ENCODE results near the gene STARD13. TPM values are rescaled to one million over a fixed set of nuclear protein-coding genes. Genes with fewer than 3 reads are reported as not detected.
A peak's percentile ranks its signal among the peaks of the same experiment; 100 is the strongest.

Gene STARD13
- total RNA-seq, 1 experiment from 2014 or later, result 7.8 TPM

DNA sequence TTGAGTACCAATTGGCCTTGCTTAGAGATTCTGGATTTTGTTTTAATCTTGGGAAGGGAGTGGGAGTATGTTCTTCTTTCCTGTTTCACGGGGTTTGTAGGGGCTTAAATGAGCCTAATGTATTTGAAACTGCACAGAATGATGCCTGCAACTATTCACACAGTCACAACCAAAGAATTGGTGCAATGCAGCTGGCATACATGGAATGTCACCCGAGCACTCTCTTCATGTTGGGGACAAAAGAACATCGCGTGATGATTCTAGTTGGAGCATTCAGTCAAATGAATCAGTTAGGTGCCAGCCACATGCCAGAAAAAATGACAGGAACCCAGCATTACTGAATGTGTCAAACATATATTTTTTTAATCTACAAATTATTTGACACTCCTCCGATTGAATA lies 22.1 kb downstream of the STARD13 start:
- Histone ChIP-seq H3K36me3 (peaks cover 13% of the 10 kb centered on the region), H3K9me3 (replicated peaks) (no peaks in the 10 kb centered on the region; the same call in 1 of the 2 replicates), H3K4me3 (no peak overlapping the region), H3K27ac (no peak overlapping the region; the same call in 1 of the 2 replicates), H3K4me1 (replicated peaks) (peaks cover 62% of the 10 kb centered on the region), H3K27me3 (replicated peaks) (no peaks in the 10 kb centered on the region)
- DNase-seq (ENCODE audit: low read depth in 1 of 2, low spot score in 2 of 2), result no peak

DNA sequence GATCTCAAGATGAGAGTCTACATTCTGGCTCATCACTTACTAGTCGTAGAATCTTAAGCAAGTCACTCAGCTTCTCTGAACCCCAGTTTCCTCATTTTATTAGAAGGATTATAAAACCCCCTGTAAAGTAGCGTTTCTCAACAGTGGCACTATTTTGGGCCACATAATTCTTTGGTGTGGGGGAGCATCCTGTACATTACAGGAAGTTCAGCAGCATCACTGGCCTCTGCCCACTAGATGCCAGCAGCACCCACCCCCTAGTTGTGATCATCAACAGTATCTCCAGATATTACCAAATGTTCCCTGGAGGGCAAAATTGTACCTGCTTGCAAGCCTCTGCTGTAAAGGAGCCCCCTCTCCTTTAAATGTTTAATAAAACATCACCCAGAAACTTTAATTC lies 22.6 kb downstream of the STARD13 start:
- H3K9me3 ChIP-seq (replicated peaks), result no peaks in the 10 kb centered on the region; the same call in 1 of the 2 replicates
- H3K27ac ChIP-seq, result no peak overlapping the region
- no peak overlapping the region for H3K4me3 ChIP-seq
- H3K36me3 ChIP-seq, result peaks cover 8% of the 10 kb centered on the region
- H3K4me1 ChIP-seq (replicated peaks), result peaks cover 62% of the 10 kb centered on the region
- DNase-seq (ENCODE audit: low read depth in 1 of 2, low spot score in 2 of 2), result no peak
- H3K27me3 ChIP-seq (replicated peaks), result no peaks in the 10 kb centered on the region

DNA sequence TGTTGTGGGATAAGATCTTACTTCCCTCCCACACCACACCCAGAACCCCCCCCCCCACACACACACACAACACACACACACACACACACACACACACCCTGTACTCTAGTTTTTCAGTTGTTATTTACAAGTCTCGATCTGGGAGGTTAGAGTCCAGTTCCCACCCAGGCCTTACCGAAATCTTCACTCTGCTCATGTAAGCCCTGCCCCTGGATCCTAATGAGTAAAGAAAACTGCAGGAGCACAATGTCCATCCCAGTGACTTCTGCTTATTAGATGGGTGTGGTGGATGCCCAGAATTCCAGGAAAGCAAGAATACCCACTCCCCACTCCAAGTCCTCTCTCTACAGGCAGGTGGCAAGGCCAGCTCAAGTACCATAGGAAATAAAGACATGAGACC lies 23.0 kb downstream of the STARD13 start:
- no peaks in the 10 kb centered on the region for H3K27me3 ChIP-seq (replicated peaks)
- H3K4me1 ChIP-seq (replicated peaks), result peaks cover 62% of the 10 kb centered on the region

DNA sequence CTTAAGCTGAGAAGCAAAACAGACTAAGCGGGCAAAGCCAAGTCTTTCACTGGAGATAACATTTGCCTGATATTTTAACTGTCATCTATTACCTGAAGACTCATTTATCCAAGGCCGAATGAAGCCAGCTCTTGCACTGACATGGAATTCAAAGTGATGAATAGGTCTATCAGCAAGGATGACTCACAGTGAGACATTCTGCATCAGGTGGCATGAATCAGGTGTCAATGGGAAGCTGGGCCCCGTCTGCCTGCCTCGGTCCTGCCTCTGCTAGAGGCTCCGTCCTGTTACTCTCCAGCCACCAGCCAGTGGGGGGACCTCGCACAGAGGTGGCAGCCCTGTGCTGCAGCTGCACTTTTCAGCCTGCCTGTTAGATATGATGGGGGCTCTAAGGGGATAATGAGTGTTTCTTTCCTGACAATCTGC lies 23.5 kb downstream of the STARD13 start:
- H3K4me1 ChIP-seq (replicated peaks), result peaks cover 62% of the 10 kb centered on the region
- DNase-seq (ENCODE audit: low read depth in 1 of 2, low spot score in 2 of 2), result no peak
- peaks cover 8% of the 10 kb centered on the region for H3K36me3 ChIP-seq
- H3K4me3 ChIP-seq, result no peak overlapping the region
- no peak overlapping the region for H3K27ac ChIP-seq
- H3K9me3 ChIP-seq (replicated peaks), result no peaks in the 10 kb centered on the region; the same call in 1 of the 2 replicates
- no peaks in the 10 kb centered on the region for H3K27me3 ChIP-seq (replicated peaks)

More for the DNA sequence above, 23.0 kb downstream of the STARD13 start:
- Histone ChIP-seq H3K4me3 (no peak overlapping the region), H3K27ac (no peak overlapping the region), H3K9me3 (replicated peaks) (no peaks in the 10 kb centered on the region; the same call in 1 of the 2 replicates), H3K36me3 (peaks cover 5% of the 10 kb centered on the region)
- DNase-seq (ENCODE audit: low read depth in 1 of 2, low spot score in 2 of 2), result no peak

DNA sequence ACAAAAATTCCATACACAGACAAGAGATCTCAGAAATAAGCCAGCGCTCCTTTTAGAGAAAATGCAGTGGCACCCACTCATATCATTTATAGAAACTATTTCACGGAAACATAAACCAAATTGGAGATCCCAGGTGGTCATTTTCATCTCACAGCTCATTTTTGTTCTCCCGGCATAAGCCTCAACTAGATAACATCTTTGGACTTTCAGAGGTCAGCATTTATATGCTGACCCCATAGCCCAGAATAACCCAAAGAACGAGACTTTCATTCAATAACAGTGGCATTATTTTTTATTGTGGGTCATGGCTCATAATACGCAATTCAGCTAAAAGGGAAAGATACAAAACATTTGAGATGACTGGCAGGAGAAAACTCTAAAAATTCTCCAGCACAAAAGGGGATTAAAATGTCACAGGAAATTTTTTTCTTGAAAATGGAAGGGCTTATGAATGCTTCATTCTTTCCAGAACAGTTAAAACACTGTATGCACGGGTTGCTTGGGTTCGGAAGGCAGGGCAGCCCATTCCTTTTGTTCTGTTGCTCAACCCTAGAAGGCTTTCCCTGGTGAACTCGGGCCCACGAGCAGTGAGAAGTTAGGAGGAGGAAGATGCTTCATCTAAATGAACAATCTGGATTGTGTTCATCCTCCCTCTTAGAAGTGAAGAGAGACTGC lies 24.0 kb downstream of the STARD13 start:
- Histone ChIP-seq H3K27ac (no peak overlapping the region), H3K4me3 (no peak overlapping the region), H3K9me3 (replicated peaks) (no peaks in the 10 kb centered on the region; the same call in 1 of the 2 replicates), H3K36me3 (peaks cover 5% of the 10 kb centered on the region), H3K27me3 (replicated peaks) (no peaks in the 10 kb centered on the region), H3K4me1 (replicated peaks) (peaks cover 62% of the 10 kb centered on the region)
- DNase-seq (ENCODE audit: low read depth in 1 of 2, low spot score in 2 of 2), result no peak

DNA sequence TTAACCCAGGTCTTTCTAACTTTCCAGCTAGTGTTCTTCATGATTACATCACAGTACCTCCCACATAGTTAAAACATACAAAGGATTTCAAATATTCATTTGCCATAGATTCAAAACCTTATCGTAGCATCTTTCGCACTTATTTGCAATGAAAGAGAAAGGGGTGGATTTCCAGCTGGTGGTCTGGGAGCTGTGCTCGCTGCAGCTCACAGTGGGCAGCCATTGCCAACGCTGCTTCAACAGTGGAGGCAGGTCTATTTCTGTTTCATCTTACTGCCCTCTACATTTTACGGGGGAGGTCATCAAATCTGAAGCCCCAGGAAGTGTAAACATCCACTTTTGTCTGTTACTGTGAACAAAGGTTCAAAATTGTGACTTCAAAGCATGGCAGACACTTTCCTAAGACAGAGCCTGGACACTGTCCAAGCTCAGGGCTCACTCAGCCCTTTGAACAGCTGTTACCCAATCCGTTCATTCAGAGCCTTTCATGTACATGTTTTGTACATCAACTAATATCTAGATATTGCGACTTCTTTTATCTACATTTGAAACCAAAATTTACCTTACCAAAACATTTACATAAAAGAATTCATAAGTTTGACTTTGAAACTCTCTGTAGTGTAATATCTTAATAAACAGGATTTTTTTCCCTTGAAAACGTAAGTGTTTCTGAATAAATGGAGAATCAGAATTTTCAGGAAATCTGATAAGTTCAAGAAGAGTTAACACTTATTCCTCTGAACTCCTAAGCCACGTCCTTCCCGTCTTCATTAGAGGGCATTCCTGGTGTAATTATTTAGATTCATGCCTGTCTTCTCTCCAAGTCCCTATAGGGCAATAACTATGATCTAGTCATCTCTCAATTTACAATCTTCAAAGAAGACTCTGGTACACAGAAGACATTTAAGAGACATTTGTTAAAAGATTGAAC lies 25.1 kb downstream of the STARD13 start:
- no peaks in the 10 kb centered on the region; the same call in 1 of the 2 replicates for H3K9me3 ChIP-seq (replicated peaks)
- H3K4me3 ChIP-seq, result no peak overlapping the region
- no peaks in the 10 kb centered on the region for H3K27me3 ChIP-seq (replicated peaks)
- H3K27ac ChIP-seq, result peak overlapping the region; percentile 36
- peaks cover 61% of the 10 kb centered on the region for H3K4me1 ChIP-seq (replicated peaks)
- peak in 1 of 2 experiments; percentile 56 for DNase-seq (ENCODE audit: low read depth in 1 of 2, low spot score in 2 of 2)
- peaks cover 5% of the 10 kb centered on the region for H3K36me3 ChIP-seq

DNA sequence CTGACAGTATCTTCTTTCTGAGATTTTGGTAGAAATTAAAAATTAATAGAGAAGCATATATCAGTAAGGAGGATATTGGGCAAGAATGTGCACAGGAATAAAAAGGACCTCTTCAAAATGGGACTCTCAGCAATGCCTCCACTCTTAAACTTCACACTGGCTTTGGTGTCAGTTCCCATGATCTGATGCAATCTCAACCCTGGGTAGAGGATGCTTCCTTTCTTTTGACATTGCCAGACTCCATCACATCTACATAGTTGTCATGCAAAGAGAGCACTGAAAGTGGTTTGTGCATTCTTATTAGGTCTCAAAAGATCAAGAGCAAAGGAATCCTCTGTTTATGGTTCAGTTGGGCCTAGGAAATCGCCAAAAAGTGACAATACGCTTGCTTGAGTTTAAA lies 26.3 kb downstream of the STARD13 start:
- Histone ChIP-seq H3K9me3 (replicated peaks) (no peaks in the 10 kb centered on the region; the same call in 1 of the 2 replicates), H3K27ac (no peak overlapping the region), H3K27me3 (replicated peaks) (no peaks in the 10 kb centered on the region), H3K4me1 (replicated peaks) (peaks cover 49% of the 10 kb centered on the region), H3K36me3 (peaks cover 5% of the 10 kb centered on the region), H3K4me3 (no peak overlapping the region)
- no peak for DNase-seq (ENCODE audit: low read depth in 1 of 2, low spot score in 2 of 2)

DNA sequence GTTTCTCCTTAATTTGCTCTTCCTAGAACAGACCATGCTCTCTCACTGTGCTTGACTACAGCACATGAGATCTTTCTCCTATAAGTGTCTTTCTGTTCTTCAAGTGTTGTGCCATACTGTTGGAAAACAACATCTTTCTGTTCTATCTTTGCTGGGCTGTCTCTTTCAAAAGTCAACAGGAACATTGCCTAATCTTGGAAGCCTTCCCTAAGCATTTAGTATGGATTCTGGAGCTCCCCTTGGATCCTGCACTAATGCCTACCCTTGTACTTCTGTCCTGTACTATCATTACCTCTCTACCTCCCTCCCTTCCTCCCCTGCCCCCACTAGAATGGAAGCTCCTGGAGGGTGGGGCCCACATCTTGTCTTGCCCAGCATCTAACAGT lies 26.8 kb downstream of the STARD13 start:
- H3K4me3 ChIP-seq, result no peak overlapping the region
- H3K36me3 ChIP-seq, result peaks cover 5% of the 10 kb centered on the region
- DNase-seq (ENCODE audit: low read depth in 1 of 2, low spot score in 2 of 2), result no peak
- no peak overlapping the region for H3K27ac ChIP-seq
- peaks cover 44% of the 10 kb centered on the region for H3K4me1 ChIP-seq (replicated peaks)
- no peaks in the 10 kb centered on the region; the same call in 1 of the 2 replicates for H3K9me3 ChIP-seq (replicated peaks)
- H3K27me3 ChIP-seq (replicated peaks), result no peaks in the 10 kb centered on the region

DNA sequence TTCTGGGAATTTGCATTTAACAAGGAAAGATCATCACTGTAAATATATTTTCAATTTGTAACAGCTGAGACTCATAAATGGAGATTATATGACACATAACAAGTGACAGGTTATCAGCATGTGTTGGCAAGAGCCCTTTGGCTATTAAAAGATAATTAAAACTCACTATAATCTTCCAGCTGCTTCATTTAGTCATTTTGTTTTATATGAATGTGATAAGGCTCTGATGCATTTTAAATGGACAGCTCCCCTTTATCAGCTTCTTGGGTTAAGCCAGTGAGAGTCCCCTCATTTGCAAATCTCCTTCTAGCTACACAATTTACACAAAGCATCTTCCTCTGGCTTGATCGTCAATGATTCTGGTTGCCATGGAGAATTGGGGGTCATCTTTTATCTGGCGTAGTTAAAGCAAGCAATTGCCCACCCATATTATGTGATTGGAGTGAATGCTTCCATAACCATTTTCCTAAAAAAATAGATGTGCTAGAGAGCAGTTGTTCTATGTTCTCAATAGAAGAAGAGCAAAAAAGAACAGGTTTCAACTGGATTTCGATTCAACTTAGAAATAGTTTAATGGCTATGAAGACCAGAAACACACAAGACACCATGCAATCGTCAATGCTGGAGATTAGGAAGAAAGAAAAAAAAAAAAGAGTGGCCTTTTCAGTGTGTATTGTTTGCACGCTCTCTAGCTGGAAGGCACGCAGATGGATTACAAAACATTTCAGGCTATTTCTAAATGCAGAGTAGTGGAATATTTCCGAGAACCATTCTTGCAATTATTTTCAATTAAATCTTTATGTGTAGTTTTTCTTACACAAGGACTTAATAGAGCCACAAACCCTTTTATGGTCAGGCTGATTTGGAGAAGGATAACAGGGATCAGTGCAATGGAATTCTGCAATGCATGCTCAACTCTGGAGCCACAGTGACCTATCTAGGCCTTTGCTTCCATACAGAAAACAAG lies 27.4 kb downstream of the STARD13 start:
- no peaks in the 10 kb centered on the region for H3K27me3 ChIP-seq (replicated peaks)
- peaks cover 38% of the 10 kb centered on the region for H3K4me1 ChIP-seq (replicated peaks)
- no peak for DNase-seq (ENCODE audit: low read depth in 1 of 2, low spot score in 2 of 2)
- H3K4me3 ChIP-seq, result no peak overlapping the region
- H3K27ac ChIP-seq, result no peak overlapping the region
- peaks cover 6% of the 10 kb centered on the region for H3K36me3 ChIP-seq
- no peaks in the 10 kb centered on the region; the same call in 1 of the 2 replicates for H3K9me3 ChIP-seq (replicated peaks)

DNA sequence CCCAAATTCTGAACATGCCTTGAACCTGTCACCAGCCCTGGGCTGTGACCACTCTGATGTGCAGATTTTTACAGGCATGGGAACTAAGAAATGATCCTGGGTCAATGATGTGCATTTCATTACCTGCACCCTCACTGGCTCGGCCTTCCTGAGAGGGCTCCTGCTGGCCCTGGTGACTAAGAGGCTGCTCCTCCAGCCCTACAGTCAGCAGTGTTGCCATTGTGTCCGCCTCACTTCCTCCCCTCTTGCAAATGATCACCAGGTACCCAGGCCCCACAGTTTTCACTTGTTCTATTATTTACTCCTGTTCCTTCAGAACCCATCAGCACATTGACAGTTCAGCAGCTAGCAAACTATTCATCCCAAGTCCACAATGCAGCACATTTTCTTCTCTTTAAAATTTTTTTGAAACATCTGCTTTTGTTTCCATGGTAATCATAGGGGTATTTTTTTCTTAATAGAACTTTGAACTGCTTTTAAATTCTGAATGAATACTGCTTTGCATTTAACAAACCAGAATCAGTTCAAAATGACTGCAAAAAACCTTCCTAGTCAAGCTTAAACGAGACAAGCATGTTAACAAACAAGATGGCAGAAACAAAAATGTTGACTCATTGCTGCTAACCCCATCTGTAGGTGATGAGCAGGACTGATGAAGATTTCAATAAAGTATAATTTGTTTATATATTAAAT lies 29.3 kb downstream of the STARD13 start:
- no peak overlapping the region for H3K27ac ChIP-seq
- H3K36me3 ChIP-seq, result peaks cover 6% of the 10 kb centered on the region; the same call in 1 of the 2 replicates
- peaks cover 33% of the 10 kb centered on the region for H3K4me1 ChIP-seq (replicated peaks)
- no peak for DNase-seq (ENCODE audit: low read depth in 1 of 2, low spot score in 2 of 2)
- H3K4me3 ChIP-seq, result no peak overlapping the region
- H3K27me3 ChIP-seq (replicated peaks), result no peaks in the 10 kb centered on the region
- no peaks in the 10 kb centered on the region; the same call in 1 of the 2 replicates for H3K9me3 ChIP-seq (replicated peaks)

DNA sequence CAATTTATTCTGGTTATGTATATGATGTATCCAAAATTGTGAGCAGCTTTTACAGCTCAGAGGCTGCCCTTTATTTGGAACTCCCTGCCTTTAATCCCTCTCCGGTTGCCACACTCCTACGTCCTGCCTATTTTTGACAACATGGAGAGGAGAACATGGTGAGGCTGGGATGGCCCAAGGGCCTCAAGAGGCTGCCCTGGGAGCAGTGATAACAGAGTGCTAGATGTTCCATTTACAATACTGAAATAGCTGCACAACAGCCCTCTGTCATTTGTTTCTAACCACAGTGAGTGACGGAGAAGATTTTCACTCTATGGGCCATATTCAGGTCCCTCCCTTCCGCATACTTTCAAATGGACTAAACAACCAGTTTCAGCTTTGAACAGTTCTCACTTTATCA lies 33.4 kb downstream of the STARD13 start:
- Histone ChIP-seq H3K36me3 (peaks cover 5% of the 10 kb centered on the region; the same call in 1 of the 2 replicates), H3K27me3 (replicated peaks) (no peaks in the 10 kb centered on the region), H3K4me3 (no peak overlapping the region), H3K4me1 (replicated peaks) (peaks cover 45% of the 10 kb centered on the region), H3K27ac (peak overlapping the region; percentile 32), H3K9me3 (replicated peaks) (no peaks in the 10 kb centered on the region)
- no peak for DNase-seq (ENCODE audit: low read depth in 1 of 2, low spot score in 2 of 2)

DNA sequence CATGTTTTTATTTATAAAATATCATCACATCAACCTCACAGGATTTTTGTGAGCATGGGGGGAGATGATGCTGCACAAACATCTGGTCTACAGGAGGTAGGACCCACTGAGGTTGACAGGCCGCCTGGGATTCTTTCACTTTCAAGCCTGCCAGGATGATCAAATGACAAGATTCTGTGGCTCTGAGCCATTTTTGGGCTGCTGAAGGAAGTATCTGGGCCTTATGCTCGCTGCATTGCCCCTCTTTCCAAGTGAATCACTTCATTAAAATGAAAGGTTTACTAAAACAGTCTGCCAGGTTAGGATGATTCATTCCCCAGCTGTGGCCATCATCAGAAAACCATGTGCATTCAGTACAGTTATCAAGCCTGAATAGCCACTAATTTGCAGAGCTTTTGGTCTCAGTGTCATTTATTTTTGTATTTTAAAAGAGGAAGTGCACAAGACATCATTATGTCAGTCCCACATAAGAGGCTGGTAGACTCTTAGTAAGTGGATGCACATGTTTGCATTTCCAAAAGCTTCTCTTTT lies 34.4 kb downstream of the STARD13 start:
- H3K4me3 ChIP-seq, result no peak overlapping the region
- peaks cover 45% of the 10 kb centered on the region for H3K4me1 ChIP-seq (replicated peaks)
- peak; percentile 86 for DNase-seq (ENCODE audit: low read depth in 1 of 2, low spot score in 2 of 2)
- peak overlapping the region; percentile 66 for H3K27ac ChIP-seq
- H3K27me3 ChIP-seq (replicated peaks), result no peaks in the 10 kb centered on the region
- H3K36me3 ChIP-seq, result peaks cover 4% of the 10 kb centered on the region
- H3K9me3 ChIP-seq (replicated peaks), result no peaks in the 10 kb centered on the region

All from SJSA1 (cell line).